Activated T-cell treated with anti-CD3 and anti-CD28 coated beads for 24 hours (primary cell): Measurements from ENCODE around the gene NR2F1.

Experiments used
- DNase-seq: peaks from one replicate; pipeline ENCODE4 v3.0.0-alpha.2; 2020; ENCODE audit warnings: low read depth

NR2F1 gene

DNA sequence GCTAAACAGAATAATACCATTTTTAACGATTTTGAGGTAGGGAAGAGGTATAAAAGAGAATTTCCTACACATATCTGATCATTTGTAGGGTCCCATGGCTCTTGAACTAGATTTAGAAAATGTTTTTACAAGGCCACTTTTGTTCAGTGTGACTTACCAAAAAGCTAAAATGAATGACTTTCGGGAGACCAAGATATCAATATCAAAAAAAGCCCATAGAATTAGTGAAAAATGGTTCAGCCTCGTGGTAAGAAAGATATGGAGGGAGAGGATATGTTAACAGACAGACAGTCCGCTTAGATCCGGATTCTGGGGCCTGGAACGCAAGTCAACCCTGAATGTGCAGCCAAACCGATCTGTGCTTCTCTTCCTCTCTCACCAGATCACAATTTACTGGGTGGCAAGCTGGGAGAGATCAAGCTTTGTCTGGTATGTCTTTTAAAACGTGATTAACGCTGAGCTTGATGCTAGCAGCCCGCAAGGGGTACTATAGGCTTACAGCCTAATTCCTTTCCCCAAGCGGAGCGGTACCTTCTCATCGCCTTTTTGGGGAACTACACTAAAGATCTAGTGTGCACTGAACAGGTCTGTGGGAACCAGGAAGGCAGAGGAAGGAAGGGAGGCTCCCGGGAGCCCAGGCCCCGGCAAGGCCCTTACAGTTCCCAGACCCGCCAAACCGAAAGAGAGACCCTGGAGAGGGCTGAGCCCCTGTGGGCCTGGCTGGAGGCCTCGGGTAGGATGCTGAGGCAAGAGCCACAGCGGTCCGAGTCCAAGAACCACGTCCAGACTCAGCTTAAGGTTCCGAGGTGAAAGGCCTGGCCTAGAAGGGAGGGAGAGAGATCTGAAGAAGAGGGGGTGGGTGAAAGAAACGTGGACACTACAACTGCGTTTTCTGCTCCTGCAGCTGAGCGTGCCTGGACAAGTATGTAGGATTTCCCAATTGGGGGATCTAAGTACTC, 4.9 kb upstream of the NR2F1 start:
- no peak for DNase-seq

DNA sequence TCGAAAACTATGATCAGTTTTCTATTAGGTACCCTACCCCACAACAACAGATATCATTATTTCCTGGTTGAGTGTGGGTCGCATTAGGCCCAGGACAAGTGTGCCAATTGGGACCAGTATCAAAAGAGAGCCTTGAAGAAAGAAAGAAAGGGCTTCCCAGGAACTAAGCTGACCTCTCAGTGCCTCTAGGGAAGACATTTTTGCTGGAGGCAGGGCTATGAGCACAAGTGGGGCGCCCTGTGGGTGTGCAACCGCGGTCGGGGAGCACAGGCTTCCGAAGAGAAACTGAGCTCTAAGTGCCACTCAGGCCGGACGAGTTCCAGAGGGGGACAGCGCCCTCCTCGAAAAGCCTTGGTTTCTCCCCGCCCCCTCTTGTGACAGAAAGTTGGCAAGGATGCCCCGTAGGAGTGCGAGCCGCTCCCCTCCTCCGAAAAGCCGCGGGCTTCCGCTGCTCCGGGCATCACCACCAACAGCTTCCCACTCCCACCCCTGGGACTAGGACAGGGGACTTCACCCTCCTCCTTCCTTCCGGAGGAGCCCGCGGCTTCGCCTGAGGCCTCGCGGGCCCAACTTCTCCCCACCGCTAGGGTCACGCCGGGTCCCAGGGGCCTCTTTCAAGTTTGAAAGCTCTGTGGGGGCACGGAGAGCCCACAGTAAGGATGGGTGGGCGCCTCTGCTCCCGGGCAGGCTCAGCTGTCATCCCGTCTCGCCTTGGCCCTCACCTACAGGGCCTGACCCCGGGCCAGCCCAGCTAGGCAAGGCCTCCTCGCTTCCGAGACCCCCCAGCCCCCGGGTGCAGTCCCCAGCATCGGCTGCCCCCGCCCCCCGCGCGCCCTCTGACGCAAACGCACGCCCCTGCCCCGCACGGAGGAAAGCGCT, 4.0 kb upstream of the NR2F1 start:
- DNase-seq, result no peak

DNA sequence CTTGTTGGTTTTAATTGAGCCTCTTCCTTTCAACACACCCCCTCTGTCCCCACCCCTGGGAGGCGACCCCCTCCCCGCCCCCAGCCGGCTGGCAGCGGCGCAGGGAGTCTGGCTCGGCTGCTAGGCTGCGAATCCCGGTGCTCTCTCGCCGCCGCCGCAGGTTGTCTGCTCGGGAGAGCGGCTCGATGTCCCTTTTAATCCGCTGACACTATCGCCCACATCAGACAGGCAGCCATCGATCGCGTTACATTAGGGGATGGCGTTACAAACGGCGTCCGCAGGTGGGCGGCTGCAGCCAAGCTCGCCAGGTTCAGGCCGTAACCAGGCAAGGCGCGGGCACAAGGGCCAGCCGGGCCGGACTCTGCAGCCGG, 3.3 kb upstream of the NR2F1 start:
- DNase-seq, result no peak

DNA sequence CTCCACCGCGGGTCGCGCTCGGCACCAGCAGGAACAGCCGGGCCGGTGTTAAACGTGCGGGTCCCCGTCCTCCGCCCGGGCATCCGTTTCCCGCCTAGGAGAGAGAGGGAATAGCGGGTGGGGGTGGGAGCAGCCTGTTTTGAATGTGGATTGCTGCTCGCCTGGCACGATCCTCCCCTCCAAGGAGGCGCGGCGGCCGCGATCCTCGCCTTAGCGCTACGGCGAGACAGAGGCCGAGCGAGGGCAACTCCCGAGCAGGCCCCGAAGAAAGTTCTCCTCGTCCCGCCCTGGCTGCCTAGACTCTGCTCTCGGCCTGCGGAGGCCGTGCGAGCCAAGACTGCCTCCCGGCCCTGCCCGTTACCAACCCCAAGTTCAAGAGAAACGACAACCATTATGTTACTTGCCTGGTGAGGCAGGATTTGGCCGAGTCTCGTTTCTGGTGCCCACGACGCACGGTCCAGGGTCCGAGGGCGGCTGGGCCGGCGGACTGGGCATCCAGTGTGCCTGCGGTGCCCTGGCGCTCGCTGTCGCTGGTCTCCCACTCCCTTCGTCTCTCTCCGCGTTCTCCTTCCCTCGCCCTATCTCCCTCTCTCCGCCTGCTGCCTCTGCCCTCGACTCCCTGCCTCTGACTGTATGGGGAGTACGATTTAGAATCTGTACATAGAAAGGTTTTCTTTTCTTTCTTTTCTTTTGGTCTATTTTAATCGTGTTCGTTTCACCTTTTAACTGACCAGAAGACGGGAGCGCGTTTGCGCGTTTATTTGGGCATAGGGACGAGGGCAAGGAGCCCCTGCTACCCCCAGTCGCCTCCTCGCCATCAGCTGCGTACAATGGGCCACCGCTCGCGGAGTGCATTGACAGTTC, 2.7 kb upstream of the NR2F1 start:
- no peak for DNase-seq

DNA sequence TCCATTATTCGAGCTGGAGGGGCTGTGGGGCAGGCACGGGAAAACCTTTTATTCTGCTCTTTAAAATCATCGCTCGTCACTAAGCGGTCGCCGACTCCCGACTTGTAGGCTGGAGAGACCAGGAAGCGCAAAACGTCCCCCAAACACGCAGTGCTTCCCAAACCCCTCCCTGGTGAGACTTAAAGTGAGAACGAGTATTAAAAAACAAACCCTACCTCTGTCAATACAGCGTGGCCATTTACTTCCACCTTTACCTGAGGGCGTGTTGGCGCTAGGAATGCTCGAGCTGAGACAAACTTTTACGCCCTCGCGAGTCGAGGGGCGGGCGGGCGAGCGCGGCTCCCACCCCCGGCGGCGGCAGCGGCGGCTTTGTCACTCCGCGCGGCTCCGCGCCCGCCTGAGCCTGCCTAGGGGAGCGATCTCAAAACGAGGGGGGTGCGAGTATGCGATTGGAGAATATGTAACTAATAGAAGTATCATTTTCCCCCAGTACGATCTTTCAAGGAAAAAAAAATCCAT, 2.0 kb upstream of the NR2F1 start, which contains the start of gene NR2F1-AS1:
Gene NR2F1-AS1 (minus strand): TSS at position 293 of the 519 bp plus-strand sequence.
- no peak for DNase-seq

DNA sequence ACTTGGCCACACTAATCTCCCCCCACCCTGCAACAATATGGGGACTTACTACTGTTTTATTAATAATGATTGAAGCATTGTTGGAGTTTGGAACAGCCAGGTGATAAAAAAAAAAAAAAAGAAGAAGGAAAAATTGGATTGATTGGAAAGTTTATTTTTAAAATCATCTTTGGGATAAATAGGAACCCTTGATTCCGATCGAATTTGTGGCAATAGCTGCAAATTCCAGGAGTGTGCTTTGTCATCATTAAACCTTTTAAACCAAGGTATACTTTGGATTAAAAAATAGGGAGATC, 907 bp upstream of the NR2F1 start:
- no peak for DNase-seq

DNA sequence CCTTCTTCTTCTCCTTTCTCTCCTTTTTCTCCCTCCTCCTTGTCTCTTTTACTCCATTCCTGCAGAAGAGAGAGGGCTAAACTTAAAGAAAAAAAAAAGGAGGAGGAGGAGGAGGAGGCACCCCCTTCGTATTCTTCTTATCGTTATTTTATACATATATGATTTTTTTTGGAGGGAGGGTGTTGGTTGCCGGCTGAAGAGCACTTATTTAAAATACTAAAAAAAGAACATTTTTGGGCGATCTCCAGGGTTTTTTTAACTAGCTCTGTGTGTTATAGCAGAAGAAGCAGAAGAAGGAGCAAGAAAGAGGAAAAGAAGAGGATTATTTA, 381 bp downstream of the NR2F1 start:
- DNase-seq, result no peak

DNA sequence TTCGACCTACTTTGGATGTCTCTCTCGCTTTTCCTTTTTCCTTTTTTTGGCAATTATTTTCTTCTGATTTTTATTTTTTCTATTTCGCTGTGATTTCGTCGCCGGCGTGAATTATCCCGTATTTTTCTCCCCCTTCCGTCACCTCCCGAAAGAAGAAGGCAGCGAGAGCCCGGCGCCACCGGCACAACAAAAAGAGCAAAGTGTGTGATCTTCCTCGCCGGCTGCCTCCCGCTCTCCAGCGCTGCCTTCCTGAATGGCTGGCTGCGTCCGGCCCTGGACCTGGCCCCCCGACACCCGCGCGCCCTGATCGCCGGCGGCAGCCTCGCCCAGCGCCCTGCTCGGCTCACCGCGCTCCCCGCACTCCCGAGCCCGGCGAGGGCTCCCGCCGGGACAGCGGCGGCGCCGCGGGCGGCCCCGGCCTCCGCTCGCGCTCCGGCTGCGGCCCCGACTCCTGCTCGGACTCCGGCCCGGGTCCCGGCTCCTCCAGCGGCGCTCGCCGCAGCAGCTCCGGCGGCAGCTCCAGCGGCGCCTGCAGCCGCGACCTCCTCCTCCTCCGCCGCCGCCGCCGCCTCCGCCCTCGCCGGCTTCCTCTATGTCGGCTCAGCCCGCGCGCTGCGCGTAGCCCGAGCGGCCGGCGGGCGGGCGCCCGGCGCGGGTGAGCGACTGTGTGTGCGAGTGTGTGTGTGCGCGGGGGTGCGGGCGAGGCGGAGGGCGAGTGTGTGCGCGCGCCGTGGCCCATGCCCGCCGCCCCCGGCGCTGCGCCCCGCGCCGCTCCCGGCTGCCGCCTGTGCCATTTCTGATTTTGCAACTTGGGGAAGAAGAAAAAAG, 960 bp downstream of the NR2F1 start:
- no peak for DNase-seq

DNA sequence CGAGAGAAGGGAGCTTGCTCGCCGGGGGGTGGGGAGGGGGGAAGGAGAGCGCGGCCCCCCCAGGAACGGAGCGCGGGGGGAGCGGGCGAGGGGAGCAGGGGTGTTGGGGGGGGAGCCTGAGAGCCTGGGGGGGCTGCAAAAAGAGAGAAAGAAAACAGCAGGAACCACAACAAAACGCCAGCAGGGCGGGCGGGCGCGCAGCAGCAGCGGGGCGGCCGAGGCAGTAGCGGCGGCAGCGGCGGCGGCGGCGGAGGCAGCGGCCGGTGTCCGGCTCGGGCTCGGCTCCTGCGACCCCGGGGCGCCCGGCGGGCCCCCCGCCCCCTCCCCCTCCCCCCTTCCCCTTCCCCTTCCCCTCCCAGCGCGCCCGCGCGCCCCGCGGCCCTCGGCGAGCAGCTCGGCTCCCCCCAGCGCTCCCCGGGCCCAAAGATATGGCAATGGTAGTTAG, 1.6 kb downstream of the NR2F1 start:
- no peak for DNase-seq

DNA sequence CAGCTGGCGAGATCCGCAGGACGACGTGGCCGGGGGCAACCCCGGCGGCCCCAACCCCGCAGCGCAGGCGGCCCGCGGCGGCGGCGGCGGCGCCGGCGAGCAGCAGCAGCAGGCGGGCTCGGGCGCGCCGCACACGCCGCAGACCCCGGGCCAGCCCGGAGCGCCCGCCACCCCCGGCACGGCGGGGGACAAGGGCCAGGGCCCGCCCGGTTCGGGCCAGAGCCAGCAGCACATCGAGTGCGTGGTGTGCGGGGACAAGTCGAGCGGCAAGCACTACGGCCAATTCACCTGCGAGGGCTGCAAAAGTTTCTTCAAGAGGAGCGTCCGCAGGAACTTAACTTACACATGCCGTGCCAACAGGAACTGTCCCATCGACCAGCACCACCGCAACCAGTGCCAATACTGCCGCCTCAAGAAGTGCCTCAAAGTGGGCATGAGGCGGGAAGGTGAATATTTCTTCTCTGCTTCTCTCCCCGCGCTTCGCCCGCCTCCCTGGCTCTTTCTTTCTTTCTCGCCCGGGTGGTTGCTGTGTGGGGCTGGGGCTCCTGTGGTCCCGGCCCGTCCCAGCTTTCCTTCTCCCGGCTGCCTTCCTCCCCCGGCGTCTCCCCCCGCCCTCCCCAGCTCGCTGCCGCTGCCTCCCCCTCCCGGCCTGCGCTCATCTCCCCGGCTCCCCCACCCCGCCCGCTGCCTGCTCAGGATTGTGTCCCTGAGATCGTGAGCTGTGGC, 2.2 kb downstream of the NR2F1 start:
- no peak for DNase-seq

DNA sequence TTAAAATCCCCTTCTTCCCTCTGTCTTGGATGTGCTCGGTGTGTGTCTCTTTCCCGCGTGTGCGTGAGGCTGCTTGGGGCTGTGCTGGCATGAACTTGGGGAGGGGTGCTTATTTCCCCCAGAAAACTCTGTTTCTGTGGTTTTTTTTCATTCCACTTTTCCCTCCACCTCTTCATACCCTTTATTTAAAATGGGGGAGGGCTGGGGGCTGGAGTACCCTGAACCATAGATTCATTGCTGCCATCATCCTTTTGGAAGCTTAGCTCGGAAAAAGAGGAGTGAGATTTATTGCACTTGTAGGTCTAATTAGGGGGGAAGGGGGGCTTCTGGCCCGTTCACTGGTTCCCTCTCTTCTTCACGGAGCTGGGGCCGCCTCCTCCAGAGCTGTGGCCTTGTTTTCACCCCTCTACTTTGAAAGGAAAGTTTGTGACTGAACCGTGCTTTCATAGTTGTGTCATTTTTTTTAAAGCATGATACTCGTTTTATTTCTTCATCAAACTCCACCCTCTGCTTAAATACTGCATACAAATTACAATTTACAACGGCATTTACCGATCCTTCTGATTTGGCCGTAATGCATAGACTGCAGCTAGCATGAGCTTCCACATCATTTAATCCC, 2.9 kb downstream of the NR2F1 start:
- DNase-seq, result no peak

DNA sequence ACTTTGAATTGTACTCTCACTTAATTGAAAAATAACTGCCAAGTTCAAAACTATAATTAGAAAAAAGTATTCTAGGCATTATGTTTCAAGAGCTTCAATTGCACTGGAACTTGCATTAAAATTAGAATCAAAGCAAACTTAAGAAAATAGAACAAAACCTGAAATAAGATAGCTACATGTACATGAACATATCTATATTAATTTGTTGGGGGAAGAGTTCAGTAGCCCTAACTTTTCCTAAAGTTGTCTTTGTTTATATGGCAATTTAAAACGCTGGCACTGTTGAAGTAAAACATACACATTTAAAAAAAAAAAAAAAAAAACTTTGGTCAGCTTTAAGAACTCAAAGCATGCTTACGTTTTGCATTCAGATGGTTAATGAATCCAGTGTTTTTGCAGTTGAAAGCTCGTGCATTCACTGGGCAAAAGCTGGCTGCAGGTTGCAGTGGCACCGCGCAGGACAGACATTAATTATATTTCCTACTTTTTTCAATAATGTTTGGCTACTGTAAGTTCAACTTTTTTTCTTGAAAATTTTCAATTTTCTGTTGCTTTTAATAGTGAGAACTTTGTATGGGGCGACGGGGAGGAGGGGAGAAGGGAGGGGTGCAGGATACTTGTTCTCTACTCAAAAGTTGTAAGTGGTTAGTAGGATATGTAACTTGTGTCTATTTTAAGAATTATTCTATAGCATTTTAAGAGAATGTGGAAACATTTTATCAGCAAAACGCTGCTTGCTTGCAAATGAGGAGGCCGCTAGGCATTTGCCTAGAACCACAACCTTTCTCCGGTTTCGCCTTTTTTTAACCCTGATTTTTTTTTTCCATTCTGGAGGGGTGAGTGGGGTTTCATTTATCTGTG, 3.9 kb downstream of the NR2F1 start:
- no peak for DNase-seq

DNA sequence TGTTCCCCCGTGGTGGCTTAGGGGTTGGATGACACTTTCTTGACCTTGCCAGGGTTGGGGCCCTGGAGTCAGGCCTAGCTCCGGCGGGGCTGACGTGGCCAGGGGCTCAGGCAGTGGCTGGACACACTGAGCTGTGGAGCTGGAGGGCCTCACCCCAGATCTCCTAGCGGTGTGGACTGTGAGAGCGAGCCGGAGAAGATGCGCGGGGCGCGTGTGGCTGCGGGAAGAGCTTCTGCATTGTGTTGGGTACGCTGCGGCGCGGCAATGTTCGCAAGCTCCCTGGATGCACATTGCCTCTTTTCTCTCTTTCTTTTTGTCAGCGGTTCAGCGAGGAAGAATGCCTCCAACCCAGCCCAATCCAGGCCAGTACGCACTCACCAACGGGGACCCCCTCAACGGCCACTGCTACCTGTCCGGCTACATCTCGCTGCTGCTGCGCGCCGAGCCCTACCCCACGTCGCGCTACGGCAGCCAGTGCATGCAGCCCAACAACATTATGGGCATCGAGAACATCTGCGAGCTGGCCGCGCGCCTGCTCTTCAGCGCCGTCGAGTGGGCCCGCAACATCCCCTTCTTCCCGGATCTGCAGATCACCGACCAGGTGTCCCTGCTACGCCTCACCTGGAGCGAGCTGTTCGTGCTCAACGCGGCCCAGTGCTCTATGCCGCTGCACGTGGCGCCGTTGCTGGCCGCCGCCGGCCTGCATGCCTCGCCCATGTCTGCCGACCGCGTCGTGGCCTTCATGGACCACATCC, 4.8 kb downstream of the NR2F1 start:
- no peak for DNase-seq

DNA sequence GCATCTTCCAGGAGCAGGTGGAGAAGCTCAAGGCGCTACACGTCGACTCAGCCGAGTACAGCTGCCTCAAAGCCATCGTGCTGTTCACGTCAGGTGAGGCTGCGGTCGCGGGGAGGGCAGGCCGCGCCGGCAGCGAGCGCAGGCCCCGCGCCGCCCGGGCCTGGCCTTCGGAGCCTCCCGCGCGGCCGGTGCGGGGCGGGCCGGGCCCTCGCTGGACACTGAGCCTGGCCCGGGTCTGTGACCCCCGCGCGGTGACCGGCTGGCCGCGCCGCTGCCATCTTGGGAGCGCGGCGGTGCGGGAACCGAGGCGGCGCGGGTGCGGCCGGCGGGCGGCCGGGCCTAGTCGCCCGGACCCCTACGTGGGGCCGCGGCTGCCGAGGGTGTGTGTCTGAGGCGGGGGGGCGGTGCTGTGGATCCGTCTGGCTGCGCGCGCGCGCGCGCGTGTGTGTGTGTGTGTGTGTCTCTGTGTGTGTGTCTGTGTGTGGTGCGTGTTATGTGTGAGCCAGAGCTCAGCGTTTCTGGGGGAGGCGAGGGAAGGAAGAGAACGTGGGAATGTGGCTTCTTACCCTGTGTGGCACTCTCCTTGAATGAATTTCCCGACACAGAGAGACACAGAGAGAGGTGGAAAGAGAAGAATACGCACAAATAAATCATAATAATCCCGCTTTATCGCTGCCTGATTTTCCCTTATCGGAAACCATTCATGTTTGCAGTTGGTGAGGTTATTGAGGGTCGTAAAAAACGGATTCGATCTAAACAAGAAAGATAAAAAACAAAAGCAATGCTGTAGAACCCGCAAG, 5.5 kb downstream of the NR2F1 start:
- no peak for DNase-seq

DNA sequence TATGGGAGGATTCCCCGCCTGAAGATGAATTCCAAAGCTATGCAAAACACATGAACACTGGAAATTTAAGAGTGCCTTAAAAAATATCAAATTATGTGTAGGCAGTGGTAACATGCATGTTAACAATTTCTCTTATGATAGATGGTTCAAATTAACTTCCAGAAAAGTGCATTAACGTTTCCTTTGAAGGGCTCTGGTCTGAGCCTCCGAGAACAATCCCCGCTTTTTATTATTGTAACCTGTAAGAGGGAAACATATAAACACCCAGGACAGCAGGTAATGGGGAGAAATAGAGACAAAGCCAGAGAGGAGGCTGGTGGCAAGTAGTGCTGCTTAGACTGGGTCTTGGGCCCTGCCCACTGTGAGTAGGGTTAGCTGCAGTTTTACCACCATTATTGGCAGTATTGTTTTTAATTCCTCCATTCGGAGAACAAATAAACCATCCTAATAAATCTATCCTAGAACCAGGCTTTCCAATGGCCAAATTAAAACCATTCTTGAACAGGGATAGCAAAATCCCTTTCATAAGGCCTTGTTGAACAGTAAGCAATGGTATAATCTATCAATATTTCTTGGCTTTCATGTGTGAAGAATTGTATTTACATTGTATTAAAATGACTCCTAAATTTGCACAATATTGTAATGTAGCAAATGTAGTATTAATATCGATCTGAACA, 6.3 kb downstream of the NR2F1 start:
- DNase-seq, result no peak

DNA sequence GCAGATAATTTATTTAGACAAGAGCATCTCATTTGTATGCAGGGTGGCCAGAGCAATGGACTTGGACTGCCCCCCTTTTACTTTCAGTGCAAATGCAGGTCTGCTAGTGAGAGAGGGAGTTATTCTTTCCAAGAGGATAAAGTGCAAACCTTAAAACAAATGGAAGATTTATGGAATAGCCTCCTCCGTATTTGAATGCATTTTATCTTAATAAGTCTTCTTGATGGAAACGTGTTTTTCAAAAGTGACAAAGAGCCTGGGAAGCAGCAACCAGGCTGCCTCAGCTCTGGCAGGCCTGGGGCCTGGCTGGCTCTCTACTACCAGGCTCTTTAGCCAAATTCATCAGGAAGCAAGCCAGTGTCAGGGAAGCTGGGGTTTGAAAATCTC, 6.8 kb downstream of the NR2F1 start:
- DNase-seq, result no peak

DNA sequence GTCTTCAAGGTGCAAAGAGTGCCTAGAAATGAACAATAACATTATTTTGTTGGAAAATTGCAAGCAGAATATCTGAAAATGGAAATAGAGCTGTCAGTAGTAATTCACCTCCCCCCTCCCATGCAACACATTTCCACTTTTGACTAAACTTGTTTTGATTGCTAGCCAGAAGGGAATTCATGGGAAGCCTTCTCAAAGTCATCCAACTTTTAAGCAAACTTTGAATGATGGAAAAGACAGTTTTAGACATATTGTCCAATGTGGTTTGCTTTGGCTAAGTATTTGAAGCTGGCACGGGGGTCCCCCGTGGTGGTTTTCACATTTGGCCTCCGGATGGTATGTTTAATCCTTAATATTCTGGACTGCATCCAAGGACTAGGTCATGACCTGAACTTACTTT, 7.5 kb downstream of the NR2F1 start:
- DNase-seq, result no peak
